H1 (cell line): ENCODE results near the gene HECTD4. TPM values are rescaled to one million over a fixed set of nuclear protein-coding genes. Genes with fewer than 3 reads are reported as not detected.

ENCODE experiments used
- CTCF ChIA-PET: fragments of 300-600 bp; sonication (Branson Sonifier 250); formaldehyde crosslinking; loops from one replicate; lab custom pipeline; 2021; ENCODE audit not compliant: partially characterized antibody; lab: Charles Lee
- POLR2A ChIA-PET: fragments of 300-600 bp; sonication (Branson Sonifier 250); formaldehyde crosslinking; loops from one replicate; lab custom pipeline; 2021; ENCODE audit warnings: inconsistent platforms; ENCODE audit not compliant: partially characterized antibody; lab: Charles Lee
- DNase-seq, 2 experiments: peaks; one replicate each; pipeline versions ENCODE4 v3.0.0 to v3.0.0-alpha.2; 2010 to 2022; ENCODE audit warnings: low spot score in 2 of 2, low read depth in 1 of 2, mixed read lengths in 1 of 2
- FAIRE-seq: peaks from 2 replicates; lab custom pipeline; 2011; peaks lifted over from hg19 to GRCh38; lab: Jason Lieb, UNC
- H2AFZ ChIP-seq: 2 replicates; pipeline ENCODE4 v1.8.1; 2012; ENCODE audit warnings: low read length, inconsistent platforms
- H2AK5ac ChIP-seq: 2 replicates; pipeline ENCODE4 v1.6.1; 2013; ENCODE audit warnings: low read depth, low read length
- H2BK120ac ChIP-seq: replicated peaks from 2 replicates; pipeline ENCODE3; 2013; ENCODE audit warnings: low read depth, low read length, inconsistent platforms
- H2BK12ac ChIP-seq: 2 replicates; pipeline ENCODE4 v1.6.1; 2013; ENCODE audit warnings: low read depth, low read length
- H2BK15ac ChIP-seq: 2 replicates; pipeline ENCODE4 v1.6.1; 2013; ENCODE audit warnings: low read length
- H2BK20ac ChIP-seq: 2 replicates; pipeline ENCODE4 v1.6.1; 2013; ENCODE audit warnings: low read length
- H2BK5ac ChIP-seq: 2 replicates; pipeline ENCODE4 v1.6.1; 2013; ENCODE audit warnings: low read depth, low read length
- H3K14ac ChIP-seq: 2 replicates; pipeline ENCODE4 v1.6.1; 2013; ENCODE audit warnings: inconsistent platforms; ENCODE audit not compliant: insufficient read length
- H3K18ac ChIP-seq: 2 replicates; pipeline ENCODE4 v1.6.1; 2013; ENCODE audit warnings: low read length; ENCODE audit errors: extremely low read depth
- H3K23ac ChIP-seq: 2 replicates; pipeline ENCODE4 v1.6.1; 2013; ENCODE audit warnings: inconsistent platforms; ENCODE audit not compliant: insufficient read length
- H3K23me2 ChIP-seq: 2 replicates; pipeline ENCODE4 v1.6.1; 2013; ENCODE audit warnings: low read depth, low read length
- H3K27ac ChIP-seq: 2 replicates; pipeline ENCODE4 v1.6.1; 2011; ENCODE audit warnings: low read depth, low read length, inconsistent platforms
- H3K27me3 ChIP-seq, 4 experiments: replicated peaks in 1 of 4; 1 replicate in 1 of 4; 2 replicates in 3 of 4; pipeline versions ENCODE4 v1.6.1 to v1.8.1; 2011 to 2013; ENCODE audit warnings: low read length in 3 of 4, mild to moderate bottlenecking in 3 of 4, inconsistent platforms in 2 of 4, mixed read lengths in 2 of 4, moderate library complexity in 1 of 4; ENCODE audit not compliant: control insufficient read depth in 3 of 4, insufficient read depth in 3 of 4; ENCODE audit errors: extremely low read depth in 1 of 4
- H3K36me3 ChIP-seq, 4 experiments: 2 replicates each; pipeline versions ENCODE4 v1.6.1 to v1.8.1; 2011 to 2013; ENCODE audit warnings: mild to moderate bottlenecking in 4 of 4, low read length in 3 of 4, moderate library complexity in 2 of 4, control low read depth in 1 of 4, inconsistent platforms in 1 of 4; ENCODE audit not compliant: insufficient read depth in 4 of 4, control insufficient read depth in 2 of 4
- H3K4ac ChIP-seq: replicated peaks from 2 replicates; pipeline ENCODE3; 2013; ENCODE audit warnings: low read length, low read depth, mixed read lengths, inconsistent platforms; ENCODE audit not compliant: insufficient read length
- H3K4me1 ChIP-seq, 4 experiments: replicated peaks in 1 of 4; 1 replicate in 1 of 4; 2 replicates in 3 of 4; pipeline versions ENCODE4 v1.6.1 to v1.8.1; 2011 to 2013; ENCODE audit warnings: low read length in 3 of 4, inconsistent platforms in 2 of 4, mixed read lengths in 1 of 4; ENCODE audit not compliant: insufficient read depth in 4 of 4, control insufficient read depth in 3 of 4
- H3K4me2 ChIP-seq, 2 experiments: 2 replicates each; pipeline versions ENCODE4 v1.6.1 to v1.8.1; 2011 to 2013; ENCODE audit warnings: low read depth in 2 of 2, low read length in 2 of 2, control low read depth in 1 of 2, inconsistent platforms in 1 of 2, mild to moderate bottlenecking in 1 of 2; ENCODE audit not compliant: insufficient read depth in 1 of 2
- H3K4me3 ChIP-seq, 4 experiments: fragments of 200-600, 300-600 bp in 1 of 4; sonication (generic), shearing (Covaris generic), sonication (Bioruptor Twin) in 1 of 4; 2 replicates each; pipeline versions ENCODE4 v1.5.1 to v1.8.1; 2011 to 2016; ENCODE audit warnings: low read length in 4 of 4, low read depth in 3 of 4, control low read depth in 2 of 4, inconsistent platforms in 2 of 4, mild to moderate bottlenecking in 2 of 4, mixed read lengths in 1 of 4, moderate library complexity in 1 of 4; ENCODE audit not compliant: insufficient read depth in 2 of 4; ENCODE audit errors: extremely low read depth in 1 of 4
- H3K56ac ChIP-seq: replicated peaks from 2 replicates; pipeline ENCODE3; 2013; ENCODE audit warnings: low read depth, mild to moderate bottlenecking, mixed read lengths, low read length, inconsistent platforms; ENCODE audit not compliant: insufficient read length
- H3K79me1 ChIP-seq: 2 replicates; pipeline ENCODE4 v1.6.1; 2013; ENCODE audit warnings: low read depth, low read length, control low read depth
- H3K79me2 ChIP-seq, 2 experiments: 2 replicates each; pipeline versions ENCODE4 v1.6.1 to v1.8.1; 2012 to 2013; ENCODE audit warnings: low read length in 2 of 2, mild to moderate bottlenecking in 2 of 2, inconsistent platforms in 1 of 2; ENCODE audit not compliant: insufficient read depth in 2 of 2, control insufficient read depth in 1 of 2
- H3K9ac ChIP-seq, 4 experiments: replicated peaks in 1 of 4; 1 replicate in 1 of 4; 2 replicates in 3 of 4; pipeline versions ENCODE4 v1.6.1 to v1.8.1; 2011 to 2013; ENCODE audit warnings: low read depth in 3 of 4, low read length in 3 of 4, control low read depth in 2 of 4, mild to moderate bottlenecking in 2 of 4, moderate library complexity in 2 of 4, inconsistent platforms in 1 of 4; ENCODE audit errors: extremely low read depth in 1 of 4
- H3K9me3 ChIP-seq, 2 experiments: 2 replicates each; pipeline versions ENCODE4 v1.6.1 to v1.8.1; 2012 to 2013; ENCODE audit warnings: mild to moderate bottlenecking in 2 of 2, moderate library complexity in 2 of 2, control low read depth in 1 of 2, inconsistent platforms in 1 of 2, low read depth in 1 of 2, low read length in 1 of 2, mixed read lengths in 1 of 2; ENCODE audit not compliant: insufficient read depth in 2 of 2
- H4K20me1 ChIP-seq, 2 experiments: replicated peaks in 1 of 2; 2 replicates each; pipeline versions ENCODE3 to v1.8.1; 2011 to 2013; ENCODE audit warnings: inconsistent platforms in 2 of 2, low read length in 2 of 2, mild to moderate bottlenecking in 1 of 2; ENCODE audit not compliant: insufficient read depth in 2 of 2, control insufficient read depth in 1 of 2
- H4K5ac ChIP-seq: 2 replicates; pipeline ENCODE4 v1.6.1; 2013; ENCODE audit warnings: low read length, low read depth, mixed read lengths, inconsistent platforms; ENCODE audit not compliant: insufficient read length
- H4K8ac ChIP-seq: 2 replicates; pipeline ENCODE4 v1.8.0; 2013; ENCODE audit warnings: mild to moderate bottlenecking, moderate library complexity, low read length, inconsistent platforms; ENCODE audit not compliant: insufficient read depth; ENCODE audit errors: extremely low read depth
- H4K91ac ChIP-seq: replicated peaks from 2 replicates; pipeline ENCODE3; 2013; ENCODE audit warnings: low read length, mixed read lengths, inconsistent platforms; ENCODE audit not compliant: insufficient read length
- CTBP2 ChIP-seq: IDR thresholded peaks from 2 replicates; pipeline ENCODE4 v1.7.0; 2011; ENCODE audit warnings: borderline replicate concordance, mild to moderate bottlenecking, moderate library complexity, mixed read lengths, low read length; ENCODE audit not compliant: insufficient read depth, insufficient read length
- EGR1 ChIP-seq: IDR thresholded peaks from 2 replicates; pipeline ENCODE4 v1.6.1; 2011; ENCODE audit warnings: low read depth, low read length, borderline replicate concordance
- KDM4A ChIP-seq: IDR thresholded peaks from one replicate; pipeline ENCODE4 v1.7.1; 2012; ENCODE audit warnings: low read depth, mild to moderate bottlenecking, moderate library complexity, low read length, inconsistent platforms; ENCODE audit not compliant: severe bottlenecking
- NRF1 ChIP-seq: IDR thresholded peaks from 2 replicates; pipeline ENCODE4 v1.6.1; 2011; ENCODE audit warnings: mild to moderate bottlenecking, low read depth, low read length, improper control_type of control experiment
- POU5F1 ChIP-seq: IDR thresholded peaks from 2 replicates; pipeline ENCODE4 v1.6.1; 2011; ENCODE audit warnings: low read depth, mild to moderate bottlenecking, low read length, moderate library complexity
- RXRA ChIP-seq: IDR thresholded peaks from 2 replicates; pipeline ENCODE4 v1.6.1; 2011; ENCODE audit warnings: low read depth, mild to moderate bottlenecking, low read length, moderate library complexity; ENCODE audit not compliant: insufficient read depth
- SAP30 ChIP-seq: fragments of 300-600 bp; sonication (generic); IDR thresholded peaks from 2 replicates; pipeline ENCODE4 v1.7.1; 2012; ENCODE audit warnings: low read length, moderate library complexity, mild to moderate bottlenecking, inconsistent platforms; ENCODE audit not compliant: insufficient read depth, insufficient replicate concordance
- SIRT6 ChIP-seq: IDR thresholded peaks from one replicate; pipeline ENCODE4 v1.7.1; 2012; ENCODE audit warnings: low read length, inconsistent platforms
- SP4 ChIP-seq: IDR thresholded peaks from 2 replicates; pipeline ENCODE4 v1.6.1; 2012; ENCODE audit warnings: low read length, inconsistent platforms
- WGBS, 2 experiments: shearing (Covaris generic) in 1 of 2; methylation state at CpG; one replicate each; pipeline versions ENCODE4 v1.1.6 to v1.1.7; 2013 to 2015; ENCODE audit warnings: low lambda C conversion rate in 2 of 2, mixed read lengths in 2 of 2, inconsistent platforms in 1 of 2, low coverage in 1 of 2, missing lambda C conversion rate in 1 of 2; ENCODE audit not compliant: insufficient replicate concordance in 2 of 2, insufficient coverage in 1 of 2, insufficient read length in 1 of 2; ENCODE audit errors: extremely low coverage in 1 of 2, missing lambda C conversion rate in 1 of 2; 5-methylcytosine and 5-hydroxymethylcytosine counted together
- polyA plus RNA-seq, 7 experiments: library from polyadenylated mRNA; depleted of rRNA in 3 of 7; stranded (reverse) in 5 of 7; unstranded in 2 of 7; fragments of >200 nt in 5 of 7; fragments of 200-250 nt in 2 of 7; gene quantifications; 1 replicate in 5 of 7; 2 replicates in 1 of 7; 4 replicates in 1 of 7; pipeline versions ENCODE4 v1.2.1 to v1.2.3, GENCODE V29; 2011 to 2013; ENCODE audit warnings: missing spikeins in 2 of 7, mixed read lengths in 2 of 7
- total RNA-seq: library from RNA; stranded (reverse); fragmentation: NEBNext Ultra II Directional; extraction: Animal tissue kit (Norgen Biotek cat#: 25700); gene quantifications from 2 replicates; pipeline ENCODE4 v1.2.1, GENCODE V29; 2021

The HECTD4 gene
- total and polyA plus RNA-seq, 2 of the 8 experiments (the other 6 are each of a cell fraction or from before 2014, with no cell fraction given): 6.5 to 33.7 TPM

DNA sequence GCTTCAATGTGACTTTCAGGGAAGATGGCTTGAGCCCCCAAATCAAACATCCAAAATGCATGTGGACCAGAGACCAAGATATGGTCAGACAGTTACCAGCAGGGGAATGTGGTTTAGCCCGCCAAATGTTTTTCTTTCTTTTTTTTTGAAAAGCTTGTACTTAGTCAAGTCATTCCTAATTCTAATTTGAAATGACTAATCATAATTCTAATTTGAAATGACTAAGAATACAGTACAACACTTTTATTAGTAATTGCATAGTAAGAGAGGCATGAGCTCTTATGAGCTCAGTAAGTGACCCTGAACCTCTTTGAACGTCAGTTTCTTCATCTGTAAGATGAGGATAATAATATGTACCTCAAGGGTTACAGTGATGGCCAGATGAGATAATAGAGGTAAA, 72.4 kb downstream of the HECTD4 start:
- Histone ChIP-seq H3K79me2 (no peaks in the 10 kb centered on the region), H2BK20ac (no peak overlapping the region), H3K4me2 (no peak overlapping the region), H3K36me3 (peaks cover 0 to 14% (median 3%) of the 10 kb centered on the region in 4 experiments; a peak in 4 of 8 replicates), H2BK15ac (no peak overlapping the region), H4K91ac (no peak overlapping the region), H3K27me3 (no peaks in the 10 kb centered on the region), H3K4ac (no peak overlapping the region), H2AK5ac (no peak overlapping the region), H3K27ac (no peak overlapping the region), H3K18ac (no peak overlapping the region), H2BK12ac (no peak overlapping the region), H4K20me1 (no peaks in the 10 kb centered on the region), H3K9me3 (no peaks in the 10 kb centered on the region), H3K4me3 (no peak overlapping the region), H4K8ac (no peak overlapping the region), H4K5ac (no peak overlapping the region), H2AFZ (no peak overlapping the region), H2BK5ac (no peak overlapping the region), H3K56ac (no peak overlapping the region), H2BK120ac (no peak overlapping the region), H3K4me1 (no peaks in the 10 kb centered on the region), H3K23me2 (no peaks in the 10 kb centered on the region), H3K79me1 (no peaks in the 10 kb centered on the region), H3K14ac (no peak overlapping the region), H3K9ac (no peak overlapping the region), H3K23ac (no peak overlapping the region)
- TF ChIP-seq NRF1: no peak
- no peak for TF ChIP-seq POU5F1
- TF ChIP-seq RXRA: no peak
- TF ChIP-seq SAP30: no peak
- TF ChIP-seq KDM4A: no peak
- TF ChIP-seq EGR1: no peak
- no peak for TF ChIP-seq SP4
- TF ChIP-seq CTBP2: no peak
- no peak for TF ChIP-seq SIRT6
- FAIRE-seq: no peak
- WGBS, 2 experiments: 87% methylated on average over 2 of the region's 2 CpGs; no CpG with 5 or more reads in 1 of the 2 experiments
- ChIA-PET POLR2A (no interaction called here), CTCF (interaction anchor here (0.9 to 1.9 kb wide), 8 partner anchors 9 to 112 kb away, joined by 3 to 7 read pairs (median 4); no protein-coding TSS in a partner anchor)
- DNase-seq: no peak
